Measurements from ENCODE around the gene ITGB5. TPM values are rescaled to one million over a fixed set of nuclear protein-coding genes. Genes with fewer than 3 reads are reported as not detected.

Gene ITGB5
- total RNA-seq, 1 experiment from 2014 or later = 77.8 TPM

GRCh38 chr3:124784686-124785382 is 102.3 kb downstream of the ITGB5 start:
- H3K36me3 ChIP-seq (ENCODE audit: control insufficient read depth in 1 of 2, insufficient read depth in 2 of 2, low read length in 2 of 2) = no peaks in the 10 kb centered on the region
- H3K79me2 ChIP-seq (ENCODE audit: insufficient read depth, low read length) = no peaks in the 10 kb centered on the region
- H3K9me3 ChIP-seq (ENCODE audit: control insufficient read depth in 1 of 2, insufficient read depth in 1 of 2, low read depth in 1 of 2, low read length in 2 of 2) = no peaks in the 10 kb centered on the region
- no peak for ATAC-seq
- CTCF ChIA-PET = no interaction called here
- no peak overlapping the region for H2AFZ ChIP-seq (ENCODE audit: low read depth, low read length, poor library complexity, severe bottlenecking)
- H3K4me3 ChIP-seq (replicated peaks in 1 of 2; ENCODE audit: low read depth in 1 of 2, low read length in 2 of 2) = no peak overlapping the region
- DNase-seq (ENCODE audit: low read depth, low spot score) = no peak
- RAD21 ChIA-PET (ENCODE audit: low non-redundant PET in 1 of 2, low total read pairs in 2 of 2, uncharacterized antibody in 2 of 2, unreplicated experiment in 2 of 2) = interaction anchor here in 1 of 2 experiments (2.8 kb wide), 1 partner anchor 117 kb away, joined by 13 read pairs; no protein-coding TSS in a partner anchor
- POLR2A ChIA-PET = no interaction called here
- H3K9ac ChIP-seq (ENCODE audit: low read length) = no peak overlapping the region
- intact Hi-C loops (cut with micrococcal nuclease) = no loop called here
- no peak overlapping the region for H3K4me2 ChIP-seq (ENCODE audit: low read length)
- no peaks in the 10 kb centered on the region for H3K27me3 ChIP-seq (ENCODE audit: insufficient read depth, low read length)
- H3K27ac ChIP-seq (ENCODE audit: low read depth, low read length) = no peak overlapping the region
- H4K20me1 ChIP-seq (ENCODE audit: insufficient read depth) = no peaks in the 10 kb centered on the region
- TF ChIP-seq ZNF274 (IDR thresholded peaks at IDR 0.05; ENCODE audit: low read depth, low read length) (no peak), ZBTB33 (IDR thresholded peaks at IDR 0.05; ENCODE audit: extremely low read depth, insufficient replicate concordance, low read length) (no peak), TCF7L2 (IDR thresholded peaks at IDR 0.05; ENCODE audit: borderline replicate concordance, extremely low read depth, insufficient read depth, insufficient read length) (no peak)
- no peaks in the 10 kb centered on the region for H3K9me2 ChIP-seq (ENCODE audit: insufficient read depth)
- no TSS peak for BruUV-seq (replicated peaks)
- peaks cover 11% of the 10 kb centered on the region in 2 experiments; a peak in 3 of 4 replicates for H3K4me1 ChIP-seq (ENCODE audit: control insufficient read depth in 1 of 2, insufficient read depth in 2 of 2, low read length in 2 of 2)

DNA sequence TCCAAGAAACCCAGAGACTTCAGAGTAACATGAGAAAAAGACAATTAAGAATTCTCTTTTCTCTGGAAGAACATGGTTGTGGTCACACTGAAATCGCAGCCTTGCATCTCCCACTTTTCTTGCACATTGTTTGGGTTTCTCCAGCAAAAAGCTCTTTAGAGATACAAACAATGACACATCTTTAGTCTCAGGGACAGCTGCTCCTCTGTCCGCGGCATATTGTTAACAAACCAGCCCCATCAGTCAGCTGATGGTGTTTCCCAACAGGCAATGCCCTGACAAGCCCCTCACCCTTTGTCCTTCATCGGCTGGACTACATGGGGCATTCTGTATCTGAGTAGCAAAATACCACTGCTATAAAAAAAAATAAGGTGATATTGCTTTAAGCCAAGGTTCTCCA is 103.5 kb downstream of the ITGB5 start:
- Histone ChIP-seq H3K79me2 (ENCODE audit: insufficient read depth, low read length) (no peaks in the 10 kb centered on the region), H3K4me3 (replicated peaks in 1 of 2; ENCODE audit: low read depth in 1 of 2, low read length in 2 of 2) (no peak overlapping the region), H2AFZ (ENCODE audit: low read depth, low read length, poor library complexity, severe bottlenecking) (no peak overlapping the region), H3K9ac (ENCODE audit: low read length) (no peak overlapping the region), H3K4me1 (ENCODE audit: control insufficient read depth in 1 of 2, insufficient read depth in 2 of 2, low read length in 2 of 2) (peaks cover 11% of the 10 kb centered on the region in 2 experiments; a peak in 3 of 4 replicates), H3K27me3 (ENCODE audit: insufficient read depth, low read length) (no peaks in the 10 kb centered on the region), H3K36me3 (ENCODE audit: control insufficient read depth in 1 of 2, insufficient read depth in 2 of 2, low read length in 2 of 2) (no peaks in the 10 kb centered on the region), H4K20me1 (ENCODE audit: insufficient read depth) (no peaks in the 10 kb centered on the region), H3K9me2 (ENCODE audit: insufficient read depth) (no peaks in the 10 kb centered on the region), H3K27ac (ENCODE audit: low read depth, low read length) (no peak overlapping the region), H3K4me2 (ENCODE audit: low read length) (no peak overlapping the region), H3K9me3 (ENCODE audit: control insufficient read depth in 1 of 2, insufficient read depth in 1 of 2, low read depth in 1 of 2, low read length in 2 of 2) (no peaks in the 10 kb centered on the region)
- no peak for DNase-seq (ENCODE audit: low read depth, low spot score)
- ChIA-PET CTCF (no interaction called here), POLR2A (no interaction called here), RAD21 (ENCODE audit: low non-redundant PET in 1 of 2, low total read pairs in 2 of 2, uncharacterized antibody in 2 of 2, unreplicated experiment in 2 of 2) (no interaction called here)
- BruUV-seq (replicated peaks) = no TSS peak
- intact Hi-C loops (cut with micrococcal nuclease) = no loop called here
- ATAC-seq = no peak
- TF ChIP-seq TCF7L2 (IDR thresholded peaks at IDR 0.05; ENCODE audit: borderline replicate concordance, extremely low read depth, insufficient read depth, insufficient read length) (no peak), CTCF (IDR thresholded peaks at IDR 0.05 in 2 of 3, conservative IDR thresholded peaks at IDR 0.05 in 1 of 3; ENCODE audit: borderline replicate concordance in 1 of 3, insufficient read depth in 1 of 3, low read depth in 2 of 3, low read length in 2 of 3) (no peak), ZFX (IDR thresholded peaks at IDR 0.05) (no peak), YY1 (IDR thresholded peaks at IDR 0.05; ENCODE audit: extremely low read depth, insufficient replicate concordance, low read depth, low read length) (no peak), ZNF274 (IDR thresholded peaks at IDR 0.05; ENCODE audit: low read depth, low read length) (no peak), POLR2AphosphoS5 (IDR thresholded peaks at IDR 0.05; ENCODE audit: low read depth, low read length) (no peak), FOSL1 (IDR thresholded peaks at IDR 0.05; ENCODE audit: low read depth) (no peak), ELF1 (IDR thresholded peaks at IDR 0.05; ENCODE audit: borderline replicate concordance, low read depth) (no peak)
- TF ChIP-seq, protein P1, sequence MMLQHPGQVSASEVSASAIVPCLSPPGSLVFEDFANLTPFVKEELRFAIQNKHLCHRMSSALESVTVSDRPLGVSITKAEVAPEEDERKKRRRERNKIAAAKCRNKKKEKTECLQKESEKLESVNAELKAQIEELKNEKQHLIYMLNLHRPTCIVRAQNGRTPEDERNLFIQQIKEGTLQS (IDR thresholded peaks at IDR 0.05) = no peak
